DND-41 (cell line): ENCODE results near the gene SLC22A4.

ENCODE experiments used
- ATAC-seq: fragments of 200-7000 bp; cut with Tn5 transposase; 3 replicates; pipeline ENCODE4 v1.9.1; 2021; ENCODE audit warnings: low read depth; ENCODE audit not compliant: insufficient read depth
- DNase-seq: peaks from one replicate; pipeline ENCODE4 v3.0.0-alpha.2; 2020
- H2AFZ ChIP-seq: 2 replicates; pipeline ENCODE4 v1.6.0; 2012; ENCODE audit warnings: low read depth, low read length
- H3K27ac ChIP-seq: 2 replicates; pipeline ENCODE4 v1.5.1; 2012; ENCODE audit warnings: low read length, inconsistent platforms
- H3K27me3 ChIP-seq: fragments of 200-600 bp; sonication (generic); 2 replicates; pipeline ENCODE4 v1.6.0; 2012; ENCODE audit warnings: low read length, mild to moderate bottlenecking, inconsistent platforms; ENCODE audit not compliant: insufficient read depth, poor library complexity
- H3K36me3 ChIP-seq: 2 replicates; pipeline ENCODE4 v1.5.1; 2012; ENCODE audit warnings: low read length, inconsistent platforms; ENCODE audit not compliant: insufficient read depth
- H3K4me1 ChIP-seq: 2 replicates; pipeline ENCODE4 v1.5.1; 2012; ENCODE audit warnings: mild to moderate bottlenecking, low read length; ENCODE audit not compliant: insufficient read depth
- H3K4me2 ChIP-seq: 2 replicates; pipeline ENCODE4 v1.6.0; 2012; ENCODE audit warnings: mild to moderate bottlenecking, moderate library complexity, low read length, inconsistent platforms; ENCODE audit not compliant: insufficient read depth
- H3K4me3 ChIP-seq, 2 experiments: fragments of 200-600 bp in 1 of 2; shearing (Covaris generic) in 1 of 2; 2 replicates each; pipeline ENCODE4 v1.5.1; 2012 to 2016; ENCODE audit warnings: inconsistent platforms in 2 of 2, low read length in 2 of 2, mild to moderate bottlenecking in 2 of 2, low read depth in 1 of 2, moderate library complexity in 1 of 2
- H3K79me2 ChIP-seq: 2 replicates; pipeline ENCODE4 v1.6.0; 2012; ENCODE audit warnings: low read length, inconsistent platforms; ENCODE audit not compliant: insufficient read depth
- H3K9ac ChIP-seq: 2 replicates; pipeline ENCODE4 v1.6.0; 2012; ENCODE audit warnings: low read depth, mild to moderate bottlenecking, inconsistent platforms, low read length, moderate library complexity
- H3K9me3 ChIP-seq: 2 replicates; pipeline ENCODE4 v1.5.1; 2012; ENCODE audit warnings: low read length, moderate library complexity, mild to moderate bottlenecking, inconsistent platforms; ENCODE audit not compliant: insufficient read depth, severe bottlenecking
- H4K20me1 ChIP-seq: 2 replicates; pipeline ENCODE4 v1.6.0; 2012; ENCODE audit warnings: low read length; ENCODE audit not compliant: insufficient read depth
- CTCF ChIP-seq: IDR thresholded peaks from 2 replicates; pipeline ENCODE4 v1.5.1; 2012; ENCODE audit warnings: borderline replicate concordance, low read length, moderate library complexity, mild to moderate bottlenecking; ENCODE audit not compliant: poor library complexity, severe bottlenecking; ENCODE audit errors: extremely low read depth
- EZH2 ChIP-seq: IDR thresholded peaks from 3 replicates; pipeline ENCODE4 v1.6.1; 2012; ENCODE audit warnings: borderline replicate concordance, low read depth, mild to moderate bottlenecking, moderate library complexity, low read length, inconsistent platforms; ENCODE audit not compliant: severe bottlenecking

The SLC22A4 gene

GRCh38 chr5:132380047-132380446, 85.9 kb downstream of the SLC22A4 start:
- no peaks in the 10 kb centered on the region for H3K27me3 ChIP-seq
- no peak overlapping the region for H2AFZ ChIP-seq
- ATAC-seq (no peak), DNase-seq (no peak)
- no peak overlapping the region for H3K9ac ChIP-seq
- no peak overlapping the region for H3K27ac ChIP-seq
- H3K4me2 ChIP-seq, result no peak overlapping the region
- H3K36me3 ChIP-seq, result no peaks in the 10 kb centered on the region
- no peaks in the 10 kb centered on the region for H3K4me1 ChIP-seq
- TF ChIP-seq CTCF, result no peak
- TF ChIP-seq EZH2, result no peak
- H3K9me3 ChIP-seq, result no peaks in the 10 kb centered on the region
- H3K4me3 ChIP-seq, result no peak overlapping the region
- no peaks in the 10 kb centered on the region for H4K20me1 ChIP-seq
- H3K79me2 ChIP-seq, result no peaks in the 10 kb centered on the region

GRCh38 chr5:132380741-132381140, 86.5 kb downstream of the SLC22A4 start:
- no peaks in the 10 kb centered on the region for H3K27me3 ChIP-seq
- no peak for ATAC-seq
- TF ChIP-seq EZH2, result no peak
- no peak for TF ChIP-seq CTCF
- H3K4me3 ChIP-seq, result no peak overlapping the region
- H3K27ac ChIP-seq, result no peak overlapping the region
- no peaks in the 10 kb centered on the region for H4K20me1 ChIP-seq
- no peaks in the 10 kb centered on the region for H3K79me2 ChIP-seq
- H3K4me1 ChIP-seq, result peaks cover 4% of the 10 kb centered on the region
- no peaks in the 10 kb centered on the region for H3K9me3 ChIP-seq
- H3K9ac ChIP-seq, result no peak overlapping the region
- no peak overlapping the region for H2AFZ ChIP-seq
- no peak for DNase-seq
- no peak overlapping the region for H3K4me2 ChIP-seq
- no peaks in the 10 kb centered on the region for H3K36me3 ChIP-seq

- Histone ChIP-seq H3K4me3 (no peak overlapping the region), H3K9me3 (no peaks in the 10 kb centered on the region), H2AFZ (no peak overlapping the region), H3K27ac (no peak overlapping the region), H4K20me1 (no peaks in the 10 kb centered on the region), H3K9ac (no peak overlapping the region), H3K27me3 (no peaks in the 10 kb centered on the region), H3K36me3 (no peaks in the 10 kb centered on the region), H3K4me2 (no peak overlapping the region), H3K4me1 (peaks cover 11% of the 10 kb centered on the region), H3K79me2 (no peaks in the 10 kb centered on the region)
- TF ChIP-seq EZH2 (no peak), CTCF (no peak)
- DNase-seq, result no peak
- ATAC-seq, result no peak
Measured at GRCh38 chr5:132381614-132382013, 87.4 kb downstream of the SLC22A4 start.

GRCh38 chr5:132383261-132383660, 89.1 kb downstream of the SLC22A4 start:
- no peaks in the 10 kb centered on the region for H3K36me3 ChIP-seq
- H3K9ac ChIP-seq, result no peak overlapping the region
- DNase-seq, result no peak
- no peak overlapping the region for H3K4me3 ChIP-seq
- TF ChIP-seq CTCF (no peak), EZH2 (no peak)
- no peaks in the 10 kb centered on the region for H3K79me2 ChIP-seq
- H4K20me1 ChIP-seq, result no peaks in the 10 kb centered on the region
- ATAC-seq, result no peak
- no peaks in the 10 kb centered on the region for H3K9me3 ChIP-seq
- peaks cover 26% of the 10 kb centered on the region for H3K4me1 ChIP-seq
- H3K4me2 ChIP-seq, result no peak overlapping the region
- H3K27ac ChIP-seq, result no peak overlapping the region
- no peaks in the 10 kb centered on the region for H3K27me3 ChIP-seq
- no peak overlapping the region for H2AFZ ChIP-seq
